Esophagus squamous epithelium (tissue), 4 donors: ENCODE measurements around the gene SCAF8.

Experiments used
- CTCF ChIP-seq, 6 experiments: fragments of 450-650 bp in 4 of 6; fragments of 200-600 bp in 2 of 6; sonication (generic) in 2 of 6; IDR thresholded peaks; one replicate each; pipeline ENCODE4 v1.5.1; 2016 to 2019; ENCODE audit warnings: antibody characterized with exemption in 6 of 6, mild to moderate bottlenecking in 4 of 6, moderate library complexity in 4 of 6
- POLR2A ChIP-seq, 4 donors: fragments of 450-650 bp; IDR thresholded peaks; one replicate each; pipeline ENCODE4 v1.6.1; 2017; ENCODE audit warnings: antibody characterized with exemption in 4 of 4, mild to moderate bottlenecking in 4 of 4, moderate library complexity in 3 of 4

- TF ChIP-seq CTCF (IDR thresholded peaks at IDR 0.05) (no peak), POLR2A (IDR thresholded peaks at IDR 0.05) (no peak)
Measured at GRCh38 chr6:154768280-154768679, 35.1 kb downstream of the SCAF8 start.
